ENCODE data around the gene CEP78.

Gene CEP78

GRCh38 chr9:78288214-78288892 lies 52.5 kb downstream of the CEP78 start:
- DNase-seq (ENCODE audit: low read depth): no peak

GRCh38 chr9:78289474-78289873 lies 53.6 kb downstream of the CEP78 start:
- DNase-seq (ENCODE audit: low read depth): no peak

GRCh38 chr9:78291240-78291925 lies 55.5 kb downstream of the CEP78 start:
- no peak for DNase-seq (ENCODE audit: low read depth)

- DNase-seq (ENCODE audit: low read depth): no peak
Observed at GRCh38 chr9:78292026-78292425, 56.2 kb downstream of the CEP78 start.

GRCh38 chr9:78292716-78293497 lies 57.0 kb downstream of the CEP78 start:
- DNase-seq (ENCODE audit: low read depth): no peak

- no peak for DNase-seq (ENCODE audit: low read depth)
Observed at GRCh38 chr9:78294290-78295176, 58.7 kb downstream of the CEP78 start.

- DNase-seq (ENCODE audit: low read depth): no peak
Observed at GRCh38 chr9:78295177-78295575, 59.3 kb downstream of the CEP78 start.

- no peak for DNase-seq (ENCODE audit: low read depth)
Observed at GRCh38 chr9:78295731-78296130, 59.9 kb downstream of the CEP78 start.

GRCh38 chr9:78296201-78296892 lies 60.5 kb downstream of the CEP78 start:
- no peak for DNase-seq (ENCODE audit: low read depth)

- peak; percentile 71 for DNase-seq (ENCODE audit: low read depth)
Observed at GRCh38 chr9:78296893-78297671, 61.2 kb downstream of the CEP78 start, which contains the start of gene PSAT1. Gene PSAT1, plus strand, starts transcription at chr9:78297125. Its CDS starts 86 bp downstream, at chr9:78297211.

GRCh38 chr9:78297672-78297961 lies 61.7 kb downstream of the CEP78 start:
- no peak for DNase-seq (ENCODE audit: low read depth)

GRCh38 chr9:78298046-78298765 lies 62.3 kb downstream of the CEP78 start:
- no peak for DNase-seq (ENCODE audit: low read depth)

GRCh38 chr9:78300209-78300608 lies 64.3 kb downstream of the CEP78 start:
- DNase-seq (ENCODE audit: low read depth): no peak

GRCh38 chr9:78301466-78301865 lies 65.6 kb downstream of the CEP78 start:
- DNase-seq (ENCODE audit: low read depth): no peak

- no peak for DNase-seq (ENCODE audit: low read depth)
Observed at GRCh38 chr9:78303377-78304062, 67.6 kb downstream of the CEP78 start.

- DNase-seq (ENCODE audit: low read depth): no peak
Observed at GRCh38 chr9:78304357-78304756, 68.5 kb downstream of the CEP78 start.

GRCh38 chr9:78306222-78307076 lies 70.6 kb downstream of the CEP78 start:
- DNase-seq (ENCODE audit: low read depth): no peak

GRCh38 chr9:78307360-78307759 lies 71.5 kb downstream of the CEP78 start:
- no peak for DNase-seq (ENCODE audit: low read depth)

Data from CMK (cell line).